NCI-H187 treated with DMSO at 0.1 percent for 48 hours (cell line): ENCODE data around the gene CXorf66.
"Not testable (repeated sequence)": the region's sequence is repeated elsewhere in the genome, so short reads cannot be mapped to it uniquely, and the experiment has no call there.

Source experiments
- DNase-seq: peaks from one replicate; lab custom pipeline; 2025; lab: John Stamatoyannopoulos, UW

Gene CXorf66

DNA sequence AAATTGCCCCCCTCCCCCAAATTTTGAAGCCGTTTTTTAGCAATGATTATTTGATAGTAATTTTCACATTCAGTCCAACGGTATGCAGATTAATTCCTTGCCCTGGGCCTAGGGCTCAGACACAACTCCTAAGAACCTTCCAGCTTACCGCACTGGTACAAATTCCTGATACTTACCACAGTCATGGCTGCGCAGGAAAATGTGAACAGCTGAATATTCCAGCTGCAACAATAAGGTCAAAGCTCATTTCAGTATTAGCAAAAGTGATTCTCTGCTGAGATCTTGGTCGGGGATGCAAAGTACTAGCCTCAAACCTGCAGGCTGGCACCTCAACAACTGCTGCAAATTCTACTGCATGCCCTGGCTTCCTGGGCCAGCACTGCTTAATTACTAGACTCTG is 35.4 kb downstream of the CXorf66 start:
- no peak for DNase-seq

DNA sequence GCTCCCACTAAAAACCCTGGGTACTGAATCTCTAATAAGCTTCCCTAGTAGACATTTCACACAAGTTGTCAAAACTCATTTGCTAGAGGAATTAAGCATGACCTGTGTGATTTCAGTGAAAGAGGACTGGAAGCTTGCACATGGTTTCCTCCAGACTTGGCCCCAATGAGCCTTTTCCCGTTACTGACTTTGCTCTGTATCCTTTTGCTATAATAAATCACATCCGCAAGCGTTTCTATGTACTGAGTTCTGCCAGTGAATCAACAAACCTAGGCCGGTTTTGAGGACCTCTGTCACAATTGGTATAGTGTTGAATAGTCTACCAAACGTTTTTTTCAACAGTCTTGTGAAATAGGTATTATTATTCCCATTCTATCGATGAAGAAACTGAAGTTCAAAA is 40.6 kb downstream of the CXorf66 start:
- DNase-seq = no peak

DNA sequence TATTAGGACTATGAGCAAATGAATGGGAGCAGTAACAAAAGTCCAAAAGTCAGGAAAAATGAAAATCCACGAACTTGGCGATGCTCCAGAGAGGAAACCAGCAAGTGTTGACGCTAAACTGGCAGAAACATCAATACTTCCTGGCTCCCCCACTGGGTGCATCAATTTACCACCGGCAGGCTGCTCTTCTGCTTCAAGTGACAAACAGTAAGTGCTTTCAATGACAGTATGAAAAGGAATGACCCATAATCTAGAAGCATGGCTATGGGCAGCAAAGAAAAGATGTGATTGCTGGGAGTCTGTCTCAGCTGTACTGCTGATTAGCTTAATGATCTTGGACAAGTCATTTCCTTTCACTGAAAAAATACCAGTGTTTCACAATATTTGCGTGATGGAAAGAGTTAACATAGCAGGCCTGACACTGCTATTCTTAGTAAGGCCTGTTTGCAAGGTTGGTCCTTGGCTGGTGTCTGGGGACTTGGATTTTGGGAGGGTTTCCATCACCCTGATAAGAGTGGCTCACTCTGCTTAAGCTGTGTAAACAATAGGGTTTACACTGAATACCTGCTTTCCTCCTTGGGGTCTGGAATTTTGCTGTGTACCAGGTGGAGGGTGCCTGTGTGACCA is 41.1 kb downstream of the CXorf66 start:
- no peak for DNase-seq

DNA sequence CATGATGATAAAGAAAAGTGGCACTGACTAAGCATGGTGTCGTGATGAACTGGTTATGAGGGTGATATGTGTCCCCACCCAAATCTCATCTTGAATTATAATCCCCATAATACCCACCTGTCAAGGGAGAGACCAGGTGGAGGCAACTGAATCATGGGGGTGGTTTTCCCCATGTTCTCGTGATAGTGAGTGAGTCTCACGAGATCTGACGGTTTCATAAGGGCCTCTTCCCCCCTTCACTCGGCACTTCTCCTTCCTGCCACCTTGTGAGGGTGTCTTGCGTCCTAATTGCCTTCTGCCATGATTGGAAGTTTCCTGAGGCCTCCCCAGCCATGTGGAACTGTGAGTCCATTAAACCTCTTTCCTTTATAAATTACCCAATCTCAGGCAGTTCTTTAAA is 44.2 kb downstream of the CXorf66 start:
- not testable (repeated sequence) for DNase-seq

DNA sequence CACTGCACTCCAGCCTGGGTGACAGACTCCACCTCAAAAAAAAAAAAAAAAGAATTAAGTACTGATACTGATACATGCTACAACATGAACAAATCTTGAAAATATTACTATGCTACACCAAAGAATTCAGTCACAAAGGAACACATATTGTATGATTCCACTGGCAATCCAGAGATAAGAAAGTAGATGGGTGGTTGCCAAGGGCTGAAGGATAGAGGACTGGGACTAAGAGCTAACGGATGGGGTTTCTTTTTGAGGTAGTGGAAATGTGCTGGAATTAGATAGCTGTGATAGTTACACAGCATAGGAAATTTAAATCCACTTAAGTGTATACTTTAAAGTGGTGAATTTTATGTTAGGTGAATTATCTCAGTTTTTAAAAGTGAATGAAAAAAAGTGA is 45.0 kb downstream of the CXorf66 start:
- no peak for DNase-seq

DNA sequence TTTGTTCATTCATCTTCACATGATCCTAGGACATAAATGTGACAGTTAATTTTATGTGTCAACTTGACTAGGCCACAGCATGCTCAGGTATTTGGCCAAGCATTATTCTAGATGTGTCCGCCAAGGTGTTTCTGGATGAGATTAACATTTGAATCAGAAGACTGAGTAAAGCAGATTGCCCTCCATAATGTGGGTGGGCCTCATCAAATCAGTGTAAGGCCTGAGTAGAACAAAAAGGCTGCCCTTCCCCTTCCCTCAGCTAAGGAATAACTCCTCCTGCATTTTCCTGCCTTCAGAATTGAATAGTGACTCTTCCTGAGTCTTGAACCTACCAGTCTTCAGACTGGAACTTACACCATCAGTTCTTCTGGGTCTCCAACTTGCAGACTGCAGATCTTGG is 50.9 kb downstream of the CXorf66 start:
- no peak for DNase-seq

DNA sequence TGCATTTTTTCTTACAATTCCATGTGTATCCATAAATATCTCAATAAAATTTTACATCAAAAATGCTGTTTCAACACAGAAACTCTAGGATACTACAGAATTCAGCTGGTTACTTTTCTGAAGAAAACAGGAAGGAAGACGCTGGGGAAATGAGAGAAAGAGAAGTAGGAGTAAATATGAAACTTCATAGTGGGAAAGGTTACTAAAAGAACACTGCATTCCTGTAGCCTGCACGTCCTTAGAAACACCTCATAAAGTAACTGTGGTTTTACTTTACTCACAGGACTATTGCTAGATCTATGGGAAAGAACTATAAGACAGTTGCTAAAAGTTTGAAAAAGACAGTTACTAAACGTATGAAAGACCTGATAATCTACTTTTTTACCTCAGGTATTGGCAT is 55.6 kb downstream of the CXorf66 start:
- DNase-seq = no peak

DNA sequence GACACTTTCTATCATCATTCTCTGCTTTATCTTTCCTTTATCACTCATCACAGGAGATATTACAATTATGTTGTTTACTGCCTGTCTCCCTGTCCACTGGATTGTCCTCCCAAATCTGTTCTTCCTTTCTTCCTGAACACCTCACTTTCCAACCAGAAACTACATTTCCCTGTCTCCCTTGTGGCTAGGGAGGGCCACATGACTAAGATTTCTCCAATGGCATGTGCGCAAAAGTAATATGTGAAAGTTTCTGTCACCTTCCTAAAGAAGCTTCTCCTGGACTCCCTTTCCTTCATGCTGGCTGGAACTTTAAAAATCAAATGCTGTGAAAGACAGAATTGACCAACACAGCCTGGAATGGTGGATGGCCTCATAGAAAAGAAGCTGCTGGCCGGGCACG is 58.2 kb downstream of the CXorf66 start:
- DNase-seq = no peak

- DNase-seq = no peak
Measured at GRCh38 chrX:139905743-139906142, 59.6 kb downstream of the CXorf66 start.
